Heart right ventricle (tissue), 16 donors: ENCODE results near the gene TBC1D20. TPM values are rescaled to one million over a fixed set of nuclear protein-coding genes. Genes with fewer than 3 reads are reported as not detected.

Source experiments
- ATAC-seq, 8 donors: fragments of 200-7000 bp; cut with Tn5 transposase; one replicate each; pipeline ENCODE4 v1.9.1; 2020; ENCODE audit warnings: mild to moderate bottlenecking in 8 of 8, moderate library complexity in 8 of 8, moderate number of reproducible peaks in 1 of 8
- DNase-seq, 2 donors: peaks; one replicate each; pipeline ENCODE4 v3.0.0-alpha.2; 2020
- H3K27ac ChIP-seq, 10 donors: fragments of 200-600 bp; sonication (generic) in 2 of 10; one replicate each; pipeline versions ENCODE4 v1.5.0 to v1.8.0; 2020 to 2022; ENCODE audit warnings: mild to moderate bottlenecking in 3 of 10
- H3K27me3 ChIP-seq, 7 donors: fragments of 200-600 bp; one replicate each; pipeline ENCODE4 v1.8.0; 2021 to 2022; ENCODE audit warnings: mild to moderate bottlenecking in 2 of 7
- H3K36me3 ChIP-seq, 9 donors: fragments of 200-600 bp; sonication (generic) in 1 of 9; one replicate each; pipeline versions ENCODE4 v1.5.0 to v1.8.0; 2020 to 2022; ENCODE audit warnings: mild to moderate bottlenecking in 2 of 9
- H3K4me1 ChIP-seq, 9 donors: fragments of 200-600 bp; sonication (generic) in 1 of 9; one replicate each; pipeline versions ENCODE4 v1.5.0 to v1.8.0; 2020 to 2022; ENCODE audit warnings: mild to moderate bottlenecking in 4 of 9
- H3K4me3 ChIP-seq, 10 donors: fragments of 200-600 bp; sonication (generic) in 2 of 10; one replicate each; pipeline versions ENCODE4 v1.5.0 to v1.8.0; 2020 to 2022; ENCODE audit warnings: mild to moderate bottlenecking in 7 of 10, moderate library complexity in 2 of 10
- H3K9me3 ChIP-seq, 11 donors: fragments of 200-600 bp in 10 of 11; sonication (generic) in 2 of 11; one replicate each; pipeline versions ENCODE4 v1.5.0 to v1.8.0; 2013 to 2022; ENCODE audit warnings: mild to moderate bottlenecking in 2 of 11, control low read depth in 1 of 11, moderate library complexity in 1 of 11
- CTCF ChIP-seq, 9 donors: fragments of 200-600 bp; sonication (generic) in 2 of 9; IDR thresholded peaks; one replicate each; pipeline versions ENCODE4 v1.5.0 to v1.8.0; 2021 to 2022; ENCODE audit warnings: antibody characterized with exemption in 9 of 9, mild to moderate bottlenecking in 5 of 9, moderate library complexity in 1 of 9
- WGBS, 2 donors: extraction: QIAGEN DNeasy Blood & Tissue Kit; methylation state at CpG; one replicate each; pipeline ENCODE4 v1.1.7; 2013; ENCODE audit warnings: inconsistent platforms in 1 of 2; 5-methylcytosine and 5-hydroxymethylcytosine counted together
- intact Hi-C, 10 donors: fragments of 100-400 bp; cut with DNase I; formaldehyde crosslinking; loops; one replicate each; pipeline versions ENCODE4 v1.11.1 to v1.14.2; 2022
- polyA plus RNA-seq, 2 donors: library from polyadenylated mRNA; stranded (reverse); fragments of 200-250 nt; gene quantifications; one replicate each; pipeline ENCODE4 v1.2.3, GENCODE V29; 2013
- total RNA-seq, 10 donors: library from RNA; stranded (reverse); fragmentation: NEBNext Ultra II Directional in 3 of 10; extraction: Animal tissue kit (Norgen Biotek cat#: 25700) in 3 of 10; gene quantifications; one replicate each; pipeline versions ENCODE4 v1.2.1 to v1.2.4, GENCODE V29; 2021 to 2023
- donor health status: Arrhythmogenic right ventricular cardiomyopathy.
- donor health status: ischemic (EF 13 %, LVEDD 7.1; RV severe dilation, severe dysfunction).
- donor health status: healthy with polysubstance abuse.
- donor health status: DM: no; HTN: yes; CAD: no.
- donor health status: DM: no; HTN: no; CAD: no.
- donor health status: ischemic (EF 25% LVEDD 6.9; RV normal size, moderate dysfunction).
- donor health status: ischemic (EF 25% LVEDD 5.7; RV mildly dilated, moderate dysfunction).
- donor health status: healthy.
- donor health status: DM: yes; HTN: yes; CAD: no.
- donor health status: Ischemic cardiomyopathy.
- donor health status: ischemic (EF 35%, LVEDD 5.7; RV mildly dilated, moderate dysfunction).
- donor health status: nonischemic (EF 11% LVEDD 7.7; RV severe dilation, severe dysfunction).
- donor health status: DM: yes; HTN: yes; CAD: no.
- donor health status: PGD.
- donor health status: ischemic (EF 29% LVEDD 5.4; RV normal size, mild dysfunction).
- donor health status: nonischemic (EF 23%, LVEDD 6.1; RV moderate dilation, normal function).

Gene TBC1D20
- total and polyA plus RNA-seq, 12 donors, result 12.9 to 28.2 (median 22.9) TPM

- TF ChIP-seq CTCF (IDR thresholded peaks at IDR 0.05), result no peak
- ATAC-seq (no peak), DNase-seq (no peak)
- Histone ChIP-seq H3K36me3 (peaks cover 0 to 64% (median 27%) of the 10 kb centered on the region in 9 donors), H3K4me1 (peaks cover 0 to 51% (median 28%) of the 10 kb centered on the region in 9 donors), H3K27me3 (no peaks in the 10 kb centered on the region), H3K27ac (no peak overlapping the region), H3K4me3 (no peak overlapping the region), H3K9me3 (no peaks in the 10 kb centered on the region)
- intact Hi-C loops, result no loop called here
- 77 to 89% methylated on average over 7 of the region's 7 CpGs for WGBS, 2 donors
These were observed 44.8 kb upstream of the TBC1D20 start for GRCh38 chr20:507006-507758.

GRCh38 chr20:504632-505075 lies 42.3 kb upstream of the TBC1D20 start:
- DNase-seq (no peak), ATAC-seq (no peak)
- no peak for TF ChIP-seq CTCF (IDR thresholded peaks at IDR 0.05)
- WGBS, 2 donors, result 80 to 81% methylated on average over 3 of the region's 3 CpGs
- peaks cover 0 to 89% (median 36%) of the 10 kb centered on the region in 9 donors for H3K36me3 ChIP-seq
- H3K27ac ChIP-seq, result no peak overlapping the region
- H3K4me1 ChIP-seq, result peaks cover 0 to 29% (median 16%) of the 10 kb centered on the region in 9 donors
- no peaks in the 10 kb centered on the region for H3K9me3 ChIP-seq
- H3K27me3 ChIP-seq, result no peaks in the 10 kb centered on the region
- no peak overlapping the region for H3K4me3 ChIP-seq
- intact Hi-C loops, result no loop called here

- intact Hi-C loops, result no loop called here
- ATAC-seq (no peak), DNase-seq (no peak)
- Histone ChIP-seq H3K9me3 (no peaks in the 10 kb centered on the region), H3K27ac (no peak overlapping the region), H3K27me3 (no peaks in the 10 kb centered on the region), H3K36me3 (peaks cover 0 to 100% (median 50%) of the 10 kb centered on the region in 9 donors), H3K4me3 (no peak overlapping the region), H3K4me1 (peaks cover 0 to 14% (median 6%) of the 10 kb centered on the region in 9 donors)
- WGBS, 2 donors, result 91% methylated on average over 11 of the region's 11 CpGs
- TF ChIP-seq CTCF (IDR thresholded peaks at IDR 0.05), result no peak
These were observed 40.9 kb upstream of the TBC1D20 start for GRCh38 chr20:503048-503737.

GRCh38 chr20:497979-498378 lies 35.6 kb upstream of the TBC1D20 start:
- intact Hi-C loops, result no loop called here
- no peak for ATAC-seq
- WGBS, 2 donors, result 97 to 98% methylated on average over 2 of the region's 2 CpGs

More at GRCh38 chr20:497979-498378, 35.6 kb upstream of the TBC1D20 start:
- no peak overlapping the region for H3K4me3 ChIP-seq
- TF ChIP-seq CTCF (IDR thresholded peaks at IDR 0.05), result no peak
- H3K27ac ChIP-seq, result no peak overlapping the region
- no peak for DNase-seq
- peaks cover 0 to 18% (median 7%) of the 10 kb centered on the region in 9 donors for H3K4me1 ChIP-seq
- H3K36me3 ChIP-seq, result peaks cover 0 to 100% (median 44%) of the 10 kb centered on the region in 9 donors
- no peaks in the 10 kb centered on the region for H3K9me3 ChIP-seq
- no peaks in the 10 kb centered on the region for H3K27me3 ChIP-seq
